Lower leg skin (tissue), 3 donors: Measurements from ENCODE around the gene NTSR2.

Experiments
- POLR2A ChIP-seq, 2 donors: fragments of 450-650 bp; IDR thresholded peaks; one replicate each; pipeline ENCODE4 v1.6.1; 2016 to 2017; ENCODE audit warnings: antibody characterized with exemption in 2 of 2, mild to moderate bottlenecking in 1 of 2, moderate library complexity in 1 of 2
- TF ChIP-seq, protein P1 (sequence below), 3 donors: fragments of 450-650 bp; IDR thresholded peaks; one replicate each; pipeline ENCODE4 v1.5.1; 2016; ENCODE audit warnings: antibody characterized with exemption in 3 of 3, mild to moderate bottlenecking in 3 of 3, moderate library complexity in 2 of 3

DNA sequence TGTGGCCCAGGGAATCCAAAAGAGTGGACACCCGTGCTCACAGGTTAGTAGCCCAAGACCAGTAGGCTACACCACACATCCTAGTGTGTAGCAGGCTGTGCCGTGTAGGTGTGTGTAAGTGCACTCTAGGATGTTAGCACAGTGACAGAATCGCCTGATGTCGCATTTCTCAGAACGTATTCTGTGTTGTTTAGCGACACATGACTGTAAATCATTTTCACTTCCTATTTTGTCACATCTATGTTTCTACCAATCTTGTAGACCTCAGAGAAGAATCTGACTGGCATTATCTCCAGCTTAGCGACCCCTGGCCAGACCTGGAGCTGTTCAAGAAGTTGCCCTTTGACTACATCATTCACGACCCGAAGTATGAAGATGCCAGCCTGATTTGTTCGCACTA lies 45.1 kb downstream of the NTSR2 start:
- no peak for TF ChIP-seq POLR2A (IDR thresholded peaks at IDR 0.05)
- TF ChIP-seq, protein P1, sequence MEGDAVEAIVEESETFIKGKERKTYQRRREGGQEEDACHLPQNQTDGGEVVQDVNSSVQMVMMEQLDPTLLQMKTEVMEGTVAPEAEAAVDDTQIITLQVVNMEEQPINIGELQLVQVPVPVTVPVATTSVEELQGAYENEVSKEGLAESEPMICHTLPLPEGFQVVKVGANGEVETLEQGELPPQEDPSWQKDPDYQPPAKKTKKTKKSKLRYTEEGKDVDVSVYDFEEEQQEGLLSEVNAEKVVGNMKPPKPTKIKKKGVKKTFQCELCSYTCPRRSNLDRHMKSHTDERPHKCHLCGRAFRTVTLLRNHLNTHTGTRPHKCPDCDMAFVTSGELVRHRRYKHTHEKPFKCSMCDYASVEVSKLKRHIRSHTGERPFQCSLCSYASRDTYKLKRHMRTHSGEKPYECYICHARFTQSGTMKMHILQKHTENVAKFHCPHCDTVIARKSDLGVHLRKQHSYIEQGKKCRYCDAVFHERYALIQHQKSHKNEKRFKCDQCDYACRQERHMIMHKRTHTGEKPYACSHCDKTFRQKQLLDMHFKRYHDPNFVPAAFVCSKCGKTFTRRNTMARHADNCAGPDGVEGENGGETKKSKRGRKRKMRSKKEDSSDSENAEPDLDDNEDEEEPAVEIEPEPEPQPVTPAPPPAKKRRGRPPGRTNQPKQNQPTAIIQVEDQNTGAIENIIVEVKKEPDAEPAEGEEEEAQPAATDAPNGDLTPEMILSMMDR (IDR thresholded peaks at IDR 0.05): no peak
